Neutrophil (primary cell): ENCODE results near the gene LAMTOR4.

Experiments used
- H3K27ac ChIP-seq: fragments of 200-600 bp; sonication (generic); 2 replicates; pipeline ENCODE4 v1.5.1; 2016; ENCODE audit warnings: mild to moderate bottlenecking, moderate library complexity
- H3K27me3 ChIP-seq: fragments of 200-600 bp; sonication (generic); 2 replicates; pipeline ENCODE4 v1.6.0; 2016; ENCODE audit warnings: mild to moderate bottlenecking
- H3K36me3 ChIP-seq: fragments of 200-600 bp; sonication (generic); 2 replicates; pipeline ENCODE4 v1.5.1; 2017
- H3K4me1 ChIP-seq, 2 experiments: fragments of 200-600 bp in 1 of 2; sonication (generic) in 1 of 2; 1 replicate in 1 of 2; 2 replicates in 1 of 2; pipeline versions ENCODE4 v1.5.1 to v1.6.1; 2013 to 2016; ENCODE audit warnings: low read depth in 1 of 2, low read length in 1 of 2, mild to moderate bottlenecking in 1 of 2, moderate library complexity in 1 of 2; ENCODE audit not compliant: control insufficient read depth in 1 of 2, insufficient read depth in 1 of 2
- H3K4me3 ChIP-seq, 2 experiments: fragments of 200-600 bp in 1 of 2; sonication (generic) in 1 of 2; 1 replicate in 1 of 2; 2 replicates in 1 of 2; pipeline ENCODE4 v1.5.1; 2013 to 2016; ENCODE audit warnings: low read depth in 1 of 2, low read length in 1 of 2, mild to moderate bottlenecking in 1 of 2, moderate library complexity in 1 of 2
- H3K9me3 ChIP-seq: fragments of 200-600 bp; sonication (generic); 2 replicates; pipeline ENCODE4 v1.5.1; 2016
- TF ChIP-seq, protein P1 (sequence below): fragments of 200-600 bp; sonication (generic); IDR thresholded peaks from 2 replicates; pipeline ENCODE4 v1.5.1; 2016; ENCODE audit warnings: antibody characterized with exemption

Gene LAMTOR4

GRCh38 chr7:100166317-100166940 is 17.7 kb downstream of the LAMTOR4 start:
- Histone ChIP-seq H3K4me3 (no peak overlapping the region), H3K9me3 (no peaks in the 10 kb centered on the region), H3K27ac (no peak overlapping the region), H3K36me3 (no peaks in the 10 kb centered on the region), H3K4me1 (peaks cover 20 to 28% of the 10 kb centered on the region in 2 experiments), H3K27me3 (peaks cover 90% of the 10 kb centered on the region)
- TF ChIP-seq, protein P1, sequence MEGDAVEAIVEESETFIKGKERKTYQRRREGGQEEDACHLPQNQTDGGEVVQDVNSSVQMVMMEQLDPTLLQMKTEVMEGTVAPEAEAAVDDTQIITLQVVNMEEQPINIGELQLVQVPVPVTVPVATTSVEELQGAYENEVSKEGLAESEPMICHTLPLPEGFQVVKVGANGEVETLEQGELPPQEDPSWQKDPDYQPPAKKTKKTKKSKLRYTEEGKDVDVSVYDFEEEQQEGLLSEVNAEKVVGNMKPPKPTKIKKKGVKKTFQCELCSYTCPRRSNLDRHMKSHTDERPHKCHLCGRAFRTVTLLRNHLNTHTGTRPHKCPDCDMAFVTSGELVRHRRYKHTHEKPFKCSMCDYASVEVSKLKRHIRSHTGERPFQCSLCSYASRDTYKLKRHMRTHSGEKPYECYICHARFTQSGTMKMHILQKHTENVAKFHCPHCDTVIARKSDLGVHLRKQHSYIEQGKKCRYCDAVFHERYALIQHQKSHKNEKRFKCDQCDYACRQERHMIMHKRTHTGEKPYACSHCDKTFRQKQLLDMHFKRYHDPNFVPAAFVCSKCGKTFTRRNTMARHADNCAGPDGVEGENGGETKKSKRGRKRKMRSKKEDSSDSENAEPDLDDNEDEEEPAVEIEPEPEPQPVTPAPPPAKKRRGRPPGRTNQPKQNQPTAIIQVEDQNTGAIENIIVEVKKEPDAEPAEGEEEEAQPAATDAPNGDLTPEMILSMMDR = no peak

DNA sequence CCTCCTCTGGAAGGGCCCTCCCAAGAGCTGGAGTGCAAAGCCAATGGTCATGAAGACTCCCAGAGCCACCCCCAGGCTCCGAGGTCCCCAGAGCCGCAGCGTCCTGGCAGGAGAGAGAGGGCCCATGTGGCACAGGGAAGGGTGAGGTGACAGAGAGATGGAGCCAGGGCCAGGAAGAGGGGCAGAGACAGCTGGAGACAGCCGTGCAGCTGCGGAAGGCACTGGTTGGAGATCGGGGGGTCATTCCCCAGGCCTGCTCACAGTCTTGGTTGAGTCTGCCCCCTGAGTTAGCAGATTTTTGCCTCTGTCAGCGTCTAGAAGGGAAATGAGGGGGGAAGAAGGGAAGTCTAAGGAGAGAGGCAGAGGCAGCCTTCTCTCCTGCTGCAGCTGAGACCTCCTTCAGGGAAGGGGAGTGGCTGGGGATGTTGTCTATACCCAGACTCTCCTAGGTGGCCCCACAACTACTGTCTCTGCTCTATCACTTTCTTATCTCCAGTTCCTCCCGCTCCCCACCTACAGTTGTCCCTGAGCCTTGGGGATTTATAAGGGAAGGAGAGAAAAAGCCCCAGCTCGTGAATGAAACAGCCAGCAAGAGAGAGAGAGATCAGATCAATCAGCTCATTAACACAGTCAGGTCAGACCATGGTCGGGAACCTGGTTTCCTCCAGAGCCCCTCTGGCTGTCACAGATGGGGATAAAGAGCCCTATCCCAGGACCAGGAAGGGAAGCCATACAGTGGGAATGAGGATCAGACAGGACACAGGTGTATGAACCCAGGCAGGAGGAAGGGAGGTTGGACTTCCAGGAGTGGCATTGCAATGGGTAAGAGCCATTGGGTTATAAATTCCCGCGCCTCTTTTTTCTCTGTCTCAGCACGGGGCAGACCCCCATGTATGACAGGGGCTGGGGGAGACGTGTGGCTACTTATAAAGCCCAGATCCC is 18.5 kb downstream of the LAMTOR4 start:
- Histone ChIP-seq H3K27me3 (peaks cover 98% of the 10 kb centered on the region), H3K4me1 (peaks cover 20 to 35% of the 10 kb centered on the region in 2 experiments), H3K36me3 (no peaks in the 10 kb centered on the region), H3K27ac (no peak overlapping the region), H3K4me3 (peak overlapping the region; percentile 17 to 52), H3K9me3 (no peaks in the 10 kb centered on the region)
- TF ChIP-seq, protein P1 = no peak

- peak overlapping the region; percentile 17 to 52 for H3K4me3 ChIP-seq
- no peaks in the 10 kb centered on the region for H3K9me3 ChIP-seq
- H3K27me3 ChIP-seq = peaks cover 100% of the 10 kb centered on the region
- TF ChIP-seq, protein P1 = no peak
- H3K27ac ChIP-seq = no peak overlapping the region
- H3K4me1 ChIP-seq = peaks cover 20 to 35% of the 10 kb centered on the region in 2 experiments
- no peaks in the 10 kb centered on the region for H3K36me3 ChIP-seq
Measured at GRCh38 chr7:100167912-100168323, 19.2 kb downstream of the LAMTOR4 start.

GRCh38 chr7:100169147-100169850 is 20.6 kb downstream of the LAMTOR4 start:
- H3K27me3 ChIP-seq = peaks cover 96% of the 10 kb centered on the region
- H3K36me3 ChIP-seq = no peaks in the 10 kb centered on the region
- H3K27ac ChIP-seq = no peak overlapping the region
- H3K4me3 ChIP-seq = no peak overlapping the region
- TF ChIP-seq, protein P1 = no peak
- H3K9me3 ChIP-seq = no peaks in the 10 kb centered on the region
- H3K4me1 ChIP-seq = peaks cover 20 to 35% of the 10 kb centered on the region in 2 experiments

DNA sequence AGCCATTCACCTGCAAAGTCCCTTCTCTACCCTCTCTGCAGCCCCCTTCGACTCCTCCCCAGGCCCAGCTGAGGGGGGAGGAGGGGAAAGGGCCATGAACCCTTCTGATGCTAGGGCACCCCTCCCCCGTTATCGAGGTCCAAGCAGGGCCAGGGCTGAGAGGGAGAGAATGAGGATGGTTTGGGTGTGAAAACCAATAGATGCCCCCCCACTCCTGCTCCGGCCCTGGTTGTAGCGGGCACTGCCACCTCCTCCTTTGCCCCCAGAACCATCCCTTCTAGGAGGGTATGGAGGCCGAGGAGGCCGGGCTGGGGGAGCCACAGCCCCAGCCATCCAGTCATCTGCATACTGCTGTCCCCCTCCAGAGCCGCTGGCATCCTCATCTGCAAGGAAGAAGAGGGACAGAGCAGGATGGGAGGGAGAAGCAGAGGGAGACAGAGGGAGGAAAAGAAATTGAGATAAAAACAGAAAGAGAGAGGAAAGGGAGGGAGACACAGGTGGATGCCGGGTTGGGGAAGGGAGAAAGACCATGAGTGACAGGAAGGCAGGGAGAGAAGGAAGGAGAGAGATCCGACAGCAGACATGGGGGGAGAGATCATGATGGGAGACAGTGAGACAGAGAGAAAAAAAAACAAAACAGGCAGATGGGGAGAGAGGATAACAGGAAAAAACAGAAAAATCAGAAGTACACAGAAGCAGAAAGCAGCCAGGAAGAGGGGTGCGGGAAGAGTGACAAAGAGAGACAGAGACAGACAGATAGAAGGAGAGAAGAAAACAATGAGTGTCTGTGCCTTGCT is 21.6 kb downstream of the LAMTOR4 start:
- Histone ChIP-seq H3K27ac (no peak overlapping the region), H3K36me3 (no peaks in the 10 kb centered on the region), H3K27me3 (peaks cover 86% of the 10 kb centered on the region), H3K9me3 (no peaks in the 10 kb centered on the region), H3K4me1 (peaks cover 20 to 35% of the 10 kb centered on the region in 2 experiments), H3K4me3 (no peak overlapping the region)
- TF ChIP-seq, protein P1 = no peak
